CD14-positive monocyte (primary cell): ENCODE measurements around the gene LRRC61. TPM values are rescaled to one million over a fixed set of nuclear protein-coding genes. Genes with fewer than 3 reads are reported as not detected.
"Not testable (repeated sequence)": the region's sequence is repeated elsewhere in the genome, so short reads cannot be mapped to it uniquely, and the experiment has no call there.

Source experiments
- DNase-seq, 3 donors: peaks; one replicate each; pipeline ENCODE4 v3.0.0-alpha.2; 2011 to 2022
- H2AFZ ChIP-seq: 2 replicates; pipeline ENCODE4 v1.6.0; 2012; ENCODE audit warnings: mild to moderate bottlenecking, low read depth, low read length, inconsistent platforms; ENCODE audit not compliant: insufficient read depth, poor library complexity, severe bottlenecking
- H3K27ac ChIP-seq, 2 donors: 1 replicate in 1 of 2; 2 replicates in 1 of 2; pipeline ENCODE4 v1.5.1; 2012 to 2013; ENCODE audit warnings: low read length in 2 of 2, control low read depth in 1 of 2, inconsistent platforms in 1 of 2, low read depth in 1 of 2, mild to moderate bottlenecking in 1 of 2
- H3K27me3 ChIP-seq, 2 donors: one replicate each; pipeline versions ENCODE4 v1.6.0 to v1.6.1; 2011 to 2013; ENCODE audit warnings: low read length in 2 of 2; ENCODE audit not compliant: control insufficient read depth in 2 of 2, insufficient read depth in 2 of 2
- H3K36me3 ChIP-seq, 2 donors: replicated peaks in 1 of 2; 1 replicate in 1 of 2; 2 replicates in 1 of 2; pipeline versions ENCODE4 v1.5.1 to v1.6.1; 2012 to 2013; ENCODE audit warnings: low read length in 2 of 2, control low read depth in 1 of 2, inconsistent platforms in 1 of 2, mild to moderate bottlenecking in 1 of 2; ENCODE audit not compliant: insufficient read depth in 2 of 2, control insufficient read depth in 1 of 2
- H3K4me1 ChIP-seq, 2 donors: 1 replicate in 1 of 2; 2 replicates in 1 of 2; pipeline versions ENCODE4 v1.5.1 to v1.6.1; 2012 to 2013; ENCODE audit warnings: low read length in 2 of 2, control low read depth in 1 of 2, inconsistent platforms in 1 of 2, mild to moderate bottlenecking in 1 of 2, moderate library complexity in 1 of 2; ENCODE audit not compliant: insufficient read depth in 2 of 2, control insufficient read depth in 1 of 2
- H3K4me2 ChIP-seq: replicated peaks from 2 replicates; pipeline ENCODE3; 2012; ENCODE audit warnings: low read length, moderate library complexity, mild to moderate bottlenecking; ENCODE audit not compliant: poor library complexity, severe bottlenecking; ENCODE audit errors: extremely low read depth
- H3K4me3 ChIP-seq, 3 experiments: fragments of 200-600 bp in 1 of 3; sonication (generic) in 1 of 3; replicated peaks in 1 of 3; 1 replicate in 2 of 3; 2 replicates in 1 of 3; pipeline ENCODE4 v1.5.1; 2011 to 2013; ENCODE audit warnings: low read length in 3 of 3, mild to moderate bottlenecking in 3 of 3, control low read depth in 2 of 3, low read depth in 2 of 3, inconsistent platforms in 1 of 3, moderate library complexity in 1 of 3
- H3K79me2 ChIP-seq: 2 replicates; pipeline ENCODE4 v1.6.0; 2012; ENCODE audit warnings: mild to moderate bottlenecking, control low read depth, inconsistent platforms, low read length, moderate library complexity; ENCODE audit not compliant: insufficient read depth
- H3K9ac ChIP-seq: 2 replicates; pipeline ENCODE4 v1.6.0; 2017; ENCODE audit warnings: low read length, mild to moderate bottlenecking; ENCODE audit not compliant: insufficient read depth, poor library complexity, severe bottlenecking
- H3K9me3 ChIP-seq, 2 donors: replicated peaks in 1 of 2; 1 replicate in 1 of 2; 2 replicates in 1 of 2; pipeline versions ENCODE4 v1.5.1 to v1.6.1; 2012 to 2013; ENCODE audit warnings: low read length in 2 of 2, control low read depth in 1 of 2; ENCODE audit not compliant: control insufficient read depth in 1 of 2, insufficient read depth in 1 of 2
- H4K20me1 ChIP-seq: 2 replicates; pipeline ENCODE4 v1.6.0; 2012; ENCODE audit warnings: mild to moderate bottlenecking, low read length, control low read depth, moderate library complexity; ENCODE audit not compliant: insufficient read depth
- H3K27ac Mint-ChIP-seq, 7 donors: one replicate each; pipeline ENCODE4 v1.8.0; 2020; ENCODE audit warnings: mild to moderate bottlenecking in 7 of 7, mixed read lengths in 7 of 7, moderate library complexity in 6 of 7, inconsistent platforms in 2 of 7
- H3K27me3 Mint-ChIP-seq, 3 donors: one replicate each; pipeline ENCODE4 v1.8.0; 2021 to 2022; ENCODE audit warnings: low read depth in 3 of 3, mild to moderate bottlenecking in 3 of 3, mixed read lengths in 3 of 3, moderate library complexity in 3 of 3, inconsistent platforms in 1 of 3
- H3K36me3 Mint-ChIP-seq, 2 donors: one replicate each; pipeline ENCODE4 v1.8.0; 2020; ENCODE audit warnings: mixed read lengths in 2 of 2, inconsistent platforms in 1 of 2, mild to moderate bottlenecking in 1 of 2
- H3K4me1 Mint-ChIP-seq: one replicate; pipeline ENCODE4 v1.8.0; 2020; ENCODE audit warnings: mild to moderate bottlenecking, mixed read lengths
- H3K4me3 Mint-ChIP-seq, 2 donors: one replicate each; pipeline ENCODE4 v1.8.0; 2020; ENCODE audit warnings: mild to moderate bottlenecking in 2 of 2, mixed read lengths in 2 of 2, moderate library complexity in 1 of 2
- H3K9me3 Mint-ChIP-seq, 7 donors: one replicate each; pipeline ENCODE4 v1.8.0; 2020 to 2022; ENCODE audit warnings: mixed read lengths in 7 of 7, mild to moderate bottlenecking in 6 of 7, moderate library complexity in 6 of 7, inconsistent platforms in 2 of 7
- WGBS: methylation state at CpG from one replicate; pipeline ENCODE4 v1.1.5; 2013; ENCODE audit warnings: missing lambda C conversion rate; ENCODE audit not compliant: insufficient coverage; 5-methylcytosine and 5-hydroxymethylcytosine counted together
- intact Hi-C, 2 donors: fragments of 100-400 bp; cut with micrococcal nuclease; formaldehyde crosslinking; loops; one replicate each; pipeline versions ENCODE4 v1.15.0 to v1.15.1; 2023
- polyA plus RNA-seq, 3 donors: library from polyadenylated mRNA; depleted of rRNA in 1 of 3; unstranded in 2 of 3; stranded (reverse) in 1 of 3; fragments of 300-500 nt in 2 of 3; fragments of >200 nt in 1 of 3; fragmentation: Illumina TruSeq in 2 of 3; gene quantifications; 1 replicate in 2 of 3; 2 replicates in 1 of 3; pipeline ENCODE4 v1.2.3, GENCODE V29; 2012 to 2021

LRRC61 gene
- polyA plus RNA-seq, 3 donors = 1.4 to 8.6 (median 5.7) TPM

GRCh38 chr7:150295027-150295426, 28.1 kb upstream of the LRRC61 start:
- H3K36me3 ChIP-seq, H3K27ac ChIP-seq, H3K9me3 Mint-ChIP-seq, H3K27ac Mint-ChIP-seq, H3K4me1 ChIP-seq, H3K79me2 ChIP-seq, H3K27me3 Mint-ChIP-seq, H2AFZ ChIP-seq, H3K9me3 ChIP-seq, H3K36me3 Mint-ChIP-seq, DNase-seq, H3K9ac ChIP-seq, H4K20me1 ChIP-seq, intact Hi-C loops, H3K4me3 Mint-ChIP-seq, H3K27me3 ChIP-seq, H3K4me3 ChIP-seq, H3K4me1 Mint-ChIP-seq, H3K4me2 ChIP-seq: not testable (repeated sequence)
- no CpG with 5 or more reads among the region's 8 CpGs for WGBS

GRCh38 chr7:150295614-150296013, 27.5 kb upstream of the LRRC61 start:
- H3K9ac ChIP-seq, H3K4me2 ChIP-seq, H3K4me1 Mint-ChIP-seq, H3K9me3 Mint-ChIP-seq, H3K36me3 Mint-ChIP-seq, H2AFZ ChIP-seq, H3K9me3 ChIP-seq, H3K4me1 ChIP-seq, H3K4me3 Mint-ChIP-seq, H4K20me1 ChIP-seq, H3K36me3 ChIP-seq, H3K27me3 Mint-ChIP-seq, DNase-seq, intact Hi-C loops, H3K27me3 ChIP-seq, H3K27ac ChIP-seq, H3K27ac Mint-ChIP-seq, H3K79me2 ChIP-seq, H3K4me3 ChIP-seq: not testable (repeated sequence)
- WGBS = no CpG with 5 or more reads among the region's 8 CpGs

- H3K27me3 ChIP-seq, H3K36me3 Mint-ChIP-seq, H3K79me2 ChIP-seq, H3K9me3 ChIP-seq, H3K4me2 ChIP-seq, H4K20me1 ChIP-seq, H3K36me3 ChIP-seq, H3K9me3 Mint-ChIP-seq, H3K9ac ChIP-seq, H3K4me3 ChIP-seq, H3K4me1 ChIP-seq, DNase-seq, intact Hi-C loops, H3K27ac ChIP-seq, H3K27ac Mint-ChIP-seq, H3K27me3 Mint-ChIP-seq, H3K4me3 Mint-ChIP-seq, H2AFZ ChIP-seq: not testable (repeated sequence)
- H3K4me1 Mint-ChIP-seq = peaks cover 12% of the 10 kb centered on the region
- no CpG with 5 or more reads among the region's 10 CpGs for WGBS
Measured at GRCh38 chr7:150296802-150297201, 26.4 kb upstream of the LRRC61 start.

GRCh38 chr7:150297978-150298377, 25.2 kb upstream of the LRRC61 start:
- H3K27me3 ChIP-seq, H3K27me3 Mint-ChIP-seq, H3K27ac ChIP-seq, DNase-seq, H3K4me3 ChIP-seq, H3K9me3 ChIP-seq, H3K36me3 Mint-ChIP-seq, H3K9me3 Mint-ChIP-seq, H3K79me2 ChIP-seq, H3K36me3 ChIP-seq, H4K20me1 ChIP-seq, H3K4me1 ChIP-seq, intact Hi-C loops, H3K9ac ChIP-seq, H3K4me2 ChIP-seq, H2AFZ ChIP-seq, H3K27ac Mint-ChIP-seq, H3K4me3 Mint-ChIP-seq: not testable (repeated sequence)
- peaks cover 14% of the 10 kb centered on the region for H3K4me1 Mint-ChIP-seq
